ENCODE measurements around the gene NT5C1A. TPM values are rescaled to one million over a fixed set of nuclear protein-coding genes. Genes with fewer than 3 reads are reported as not detected.
A peak's percentile ranks its signal among the peaks of the same experiment; 100 is the strongest.

Gene NT5C1A
- total RNA-seq, 1 experiment from 2014 or later: not detected

DNA sequence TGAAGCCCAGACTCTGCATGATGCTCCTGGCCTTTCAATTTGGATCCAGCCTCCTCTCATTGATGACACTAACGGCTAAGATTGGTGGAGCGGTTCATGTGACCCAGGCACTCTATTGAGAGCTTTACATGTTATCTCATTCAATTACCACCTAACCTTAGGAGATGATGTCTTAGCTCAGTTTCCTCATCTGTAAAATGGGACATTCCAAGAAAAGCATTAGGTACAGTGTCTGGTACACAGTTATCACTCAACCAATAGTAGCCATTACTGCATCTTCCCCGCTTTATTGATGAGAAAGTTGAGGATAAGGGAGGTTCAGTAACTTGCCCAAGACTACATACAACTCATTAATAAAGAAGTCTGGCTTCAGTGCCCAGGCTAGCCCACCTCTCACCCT is 49.5 kb downstream of the NT5C1A start:
- in situ Hi-C loops (cut with HindIII; ENCODE audit: low sequenced_read_pairs): no loop called here
- no peak for DNase-seq (ENCODE audit: low spot score)

DNA sequence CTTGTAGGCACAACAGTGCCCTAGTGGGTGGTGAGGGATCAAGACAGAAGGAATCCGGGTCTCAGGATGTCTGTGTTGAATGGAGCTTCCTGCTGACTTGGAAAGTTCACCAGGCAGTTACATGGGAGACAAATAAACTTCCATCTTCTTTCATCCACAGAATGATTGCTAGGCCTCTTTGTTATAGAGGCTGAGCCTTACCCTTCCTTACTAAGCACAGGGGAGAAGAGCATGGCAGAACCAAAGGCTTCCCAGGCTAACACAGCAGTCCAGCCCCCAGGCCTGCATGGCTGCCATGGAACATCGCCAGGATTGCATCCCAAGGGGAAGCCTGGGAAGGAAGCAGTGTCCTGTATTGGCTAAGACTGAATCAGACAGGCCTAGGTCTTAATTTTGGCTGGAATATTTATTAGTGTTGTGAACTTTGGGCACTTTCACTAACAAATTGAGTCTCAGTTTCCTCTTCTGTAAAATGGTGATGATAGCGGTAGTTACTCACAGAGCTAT is 51.2 kb downstream of the NT5C1A start:
- DNase-seq (ENCODE audit: low spot score): no peak
- in situ Hi-C loops (cut with HindIII; ENCODE audit: low sequenced_read_pairs): no loop called here

DNA sequence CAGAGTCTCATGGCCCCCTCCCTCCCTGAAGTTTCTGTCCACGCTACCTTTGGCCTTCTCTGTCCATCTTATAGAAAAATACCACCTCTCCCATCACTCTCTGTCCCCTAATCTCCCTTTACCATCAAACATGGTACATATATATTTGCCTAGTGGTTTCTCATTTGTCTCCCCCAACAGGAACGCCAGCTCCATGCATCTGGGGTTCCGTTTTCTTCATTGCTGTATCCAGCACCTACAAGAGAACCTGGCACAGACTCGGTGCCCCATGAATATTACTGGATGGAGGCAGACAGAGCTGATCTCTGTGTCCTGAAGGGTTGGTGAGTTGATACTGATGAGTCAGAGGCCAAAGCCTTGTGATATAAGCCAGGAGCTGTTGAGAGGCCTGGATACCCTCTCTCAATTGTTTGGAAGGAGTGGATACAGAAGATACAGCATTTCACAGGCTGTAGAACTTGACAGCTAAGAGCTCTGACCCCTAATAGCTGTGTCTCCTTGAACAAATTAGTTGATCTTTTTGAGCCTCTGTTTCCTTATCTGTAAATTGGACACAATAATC is 54.3 kb downstream of the NT5C1A start:
- DNase-seq (ENCODE audit: low spot score): no peak
- in situ Hi-C loops (cut with HindIII; ENCODE audit: low sequenced_read_pairs): no loop called here

DNA sequence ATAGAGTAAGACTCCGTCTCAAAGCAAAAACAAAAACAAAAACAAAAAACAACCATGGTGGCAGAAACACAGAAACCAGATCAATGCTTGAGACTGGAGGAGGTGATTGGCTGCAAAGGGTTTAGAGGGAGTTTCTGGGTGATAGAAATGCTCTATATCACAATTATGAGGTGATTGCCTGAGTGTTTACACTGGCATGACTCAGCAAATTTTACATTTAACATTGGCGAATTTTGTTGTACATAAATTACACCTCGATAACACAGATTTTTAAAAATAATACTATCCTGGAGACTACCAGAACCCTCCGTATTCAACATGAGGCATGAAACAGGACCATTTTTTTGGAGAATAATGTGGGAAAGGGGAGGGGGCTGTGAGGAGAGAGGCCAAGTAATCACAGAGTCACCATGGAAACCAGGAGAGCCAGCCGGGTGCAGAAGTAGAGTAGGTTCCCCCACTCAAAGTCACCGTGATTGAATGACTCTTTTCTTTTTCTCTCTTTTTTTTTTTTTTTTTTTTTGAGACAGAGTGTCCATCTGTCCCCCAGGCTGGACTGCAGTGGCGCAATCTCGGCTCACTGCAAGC is 56.7 kb downstream of the NT5C1A start:
- DNase-seq (ENCODE audit: low spot score): no peak
- in situ Hi-C loops (cut with HindIII; ENCODE audit: low sequenced_read_pairs): no loop called here

DNA sequence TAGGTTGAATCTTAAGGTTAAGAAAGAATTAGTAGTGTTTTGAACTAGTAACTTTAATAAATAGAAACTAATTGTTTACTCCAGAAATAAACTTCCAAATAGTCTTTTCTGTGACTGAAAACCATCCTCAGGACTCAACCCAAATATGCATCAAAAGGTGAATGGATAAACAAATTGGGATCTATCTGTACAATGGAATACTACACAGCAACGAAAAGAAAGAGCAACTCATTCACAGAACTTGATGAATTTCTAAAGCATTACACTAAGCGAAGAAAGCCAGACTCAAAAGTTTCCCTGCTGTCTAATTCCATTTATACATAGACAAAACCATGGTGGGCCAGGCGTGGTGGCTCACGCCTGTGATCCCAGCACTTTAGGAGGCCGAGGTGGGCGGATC is 57.4 kb downstream of the NT5C1A start:
- in situ Hi-C loops (cut with HindIII; ENCODE audit: low sequenced_read_pairs): no loop called here
- no peak for DNase-seq (ENCODE audit: low spot score)

DNA sequence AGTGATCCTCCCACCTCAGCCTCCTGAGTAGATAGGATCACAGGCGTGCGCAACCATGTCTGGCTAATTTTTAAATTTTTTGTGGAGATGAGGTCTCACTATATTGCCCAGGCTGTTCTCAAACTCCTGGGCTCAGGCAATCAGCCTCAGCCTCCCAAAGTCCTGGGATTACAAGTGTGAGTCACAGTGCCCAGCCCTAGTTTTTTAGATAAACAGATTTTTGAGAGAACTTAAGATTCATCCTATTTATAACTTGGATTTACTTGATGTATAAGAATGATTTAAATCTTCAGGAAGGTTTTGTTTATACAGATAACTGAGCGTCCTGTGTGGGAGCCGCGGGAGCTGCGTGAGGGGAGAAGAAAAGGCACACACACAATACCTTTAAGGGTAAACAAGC is 58.7 kb downstream of the NT5C1A start:
- in situ Hi-C loops (cut with HindIII; ENCODE audit: low sequenced_read_pairs): no loop called here

DNA sequence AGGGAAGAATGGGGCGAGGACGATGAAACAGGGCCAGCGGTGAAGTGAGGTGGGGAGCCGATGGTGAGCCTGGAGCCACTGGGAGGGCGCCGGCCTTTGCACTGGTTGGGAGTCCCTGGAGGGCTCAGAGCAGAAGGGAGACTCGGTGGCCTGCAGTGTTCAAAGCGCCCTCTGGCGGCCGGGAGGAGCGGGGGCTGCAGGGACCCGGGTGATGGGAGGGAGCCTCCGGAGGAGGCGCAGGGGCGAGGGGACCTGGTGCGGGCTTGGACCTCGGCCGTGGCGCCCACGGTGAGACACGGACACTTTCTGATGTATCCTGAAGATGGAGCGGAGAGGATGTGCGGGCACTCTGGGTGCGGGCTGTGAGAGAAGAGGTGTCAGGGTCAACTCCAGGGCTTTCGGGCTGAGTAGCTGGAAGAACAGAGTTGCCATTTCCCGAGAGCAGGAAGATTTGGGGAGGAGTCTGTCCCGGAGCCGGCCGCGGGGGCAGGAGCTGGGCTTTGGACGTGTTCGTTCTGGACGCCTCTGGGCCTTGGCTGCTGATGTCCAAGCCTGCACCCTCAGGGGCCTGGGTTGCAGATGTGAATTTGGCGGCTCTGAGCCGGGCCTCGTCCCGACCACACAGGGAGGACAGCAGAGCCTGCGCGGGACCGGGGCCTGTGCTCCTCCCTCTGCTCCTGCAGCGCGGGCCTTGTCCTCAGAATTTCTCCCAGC is 62.1 kb downstream of the NT5C1A start:
- in situ Hi-C loops (cut with HindIII; ENCODE audit: low sequenced_read_pairs): no loop called here
- DNase-seq (ENCODE audit: low spot score): peak; percentile 15

More for the DNA sequence above, 58.7 kb downstream of the NT5C1A start:
- DNase-seq (ENCODE audit: low spot score): no peak

Other genes starting within 250 kb of the NT5C1A start
- not detected in 2 replicates for gene BMP8A, start 180.5 kb downstream of the NT5C1A start, total RNA-seq (2014; rRNA removed; shearing (Covaris generic))
- 91.4 and 171 TPM in 2 replicates for gene PABPC4, start 95.3 kb downstream of the NT5C1A start, total RNA-seq (2014; rRNA removed; shearing (Covaris generic))
- gene HEYL, start 32.5 kb downstream of the NT5C1A start, total RNA-seq (2014; rRNA removed; shearing (Covaris generic)): 0.07 and 1.2 TPM in 2 replicates
- gene HPCAL4, start 19.3 kb upstream of the NT5C1A start, total RNA-seq (2014; rRNA removed; shearing (Covaris generic)): 0.62 and 1.9 TPM in 2 replicates
- gene PPIE, start 66.8 kb upstream of the NT5C1A start, total RNA-seq (2014; rRNA removed; shearing (Covaris generic)): 80.4 and 86.0 TPM in 2 replicates
- not detected in 2 replicates for gene OXCT2, start 99.2 kb upstream of the NT5C1A start, total RNA-seq (2014; rRNA removed; shearing (Covaris generic))
- 1.4 and 1.8 TPM in 2 replicates for gene BMP8B, start 116.8 kb upstream of the NT5C1A start, total RNA-seq (2014; rRNA removed; shearing (Covaris generic))
- 71.8 and 83.3 TPM in 2 replicates for gene TRIT1, start 211.4 kb upstream of the NT5C1A start, total RNA-seq (2014; rRNA removed; shearing (Covaris generic))
- 8.2 and 11.3 TPM in 2 replicates for gene MYCL, start 229.8 kb upstream of the NT5C1A start, total RNA-seq (2014; rRNA removed; shearing (Covaris generic))